ENCODE data around the gene RPUSD4.

Gene RPUSD4

DNA sequence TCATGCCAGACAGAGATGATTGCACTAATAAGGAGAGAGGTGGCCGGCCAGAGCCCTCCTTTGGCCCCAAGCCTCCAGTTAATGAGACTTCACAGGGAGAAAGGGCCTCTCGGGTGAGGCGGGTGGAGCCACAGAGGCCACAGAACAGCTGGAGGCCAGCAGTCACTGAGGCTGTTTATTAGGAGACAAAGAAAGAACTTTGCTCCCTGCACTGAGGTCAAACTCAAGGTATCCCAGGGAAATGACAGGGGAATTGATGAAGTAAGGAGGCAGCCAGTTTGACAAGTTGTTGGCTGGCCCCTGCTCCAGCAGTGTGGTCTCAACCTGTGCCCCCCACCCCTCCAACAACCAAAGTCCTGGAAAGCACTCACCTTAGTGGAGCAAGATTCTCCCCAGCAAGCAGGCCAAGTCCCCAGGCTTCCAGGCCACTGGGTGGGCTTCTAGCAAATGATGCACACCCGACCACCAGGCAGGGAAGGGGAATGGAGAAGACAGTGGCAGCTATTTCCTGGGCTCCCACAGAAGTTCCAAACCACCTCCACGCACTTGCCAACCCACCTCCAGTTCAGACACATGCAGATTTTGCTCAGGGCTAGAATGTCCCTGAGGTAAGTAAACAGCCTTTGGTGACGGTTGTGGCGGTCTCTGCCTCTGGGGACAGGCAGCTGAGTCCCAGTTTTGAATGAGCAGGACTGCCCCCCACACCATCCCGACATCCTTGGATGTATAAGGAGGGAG is 53.2 kb downstream of the RPUSD4 start:
- no peak for DNase-seq (ENCODE audit: low read depth in 2 of 2, low spot score in 1 of 2)

DNA sequence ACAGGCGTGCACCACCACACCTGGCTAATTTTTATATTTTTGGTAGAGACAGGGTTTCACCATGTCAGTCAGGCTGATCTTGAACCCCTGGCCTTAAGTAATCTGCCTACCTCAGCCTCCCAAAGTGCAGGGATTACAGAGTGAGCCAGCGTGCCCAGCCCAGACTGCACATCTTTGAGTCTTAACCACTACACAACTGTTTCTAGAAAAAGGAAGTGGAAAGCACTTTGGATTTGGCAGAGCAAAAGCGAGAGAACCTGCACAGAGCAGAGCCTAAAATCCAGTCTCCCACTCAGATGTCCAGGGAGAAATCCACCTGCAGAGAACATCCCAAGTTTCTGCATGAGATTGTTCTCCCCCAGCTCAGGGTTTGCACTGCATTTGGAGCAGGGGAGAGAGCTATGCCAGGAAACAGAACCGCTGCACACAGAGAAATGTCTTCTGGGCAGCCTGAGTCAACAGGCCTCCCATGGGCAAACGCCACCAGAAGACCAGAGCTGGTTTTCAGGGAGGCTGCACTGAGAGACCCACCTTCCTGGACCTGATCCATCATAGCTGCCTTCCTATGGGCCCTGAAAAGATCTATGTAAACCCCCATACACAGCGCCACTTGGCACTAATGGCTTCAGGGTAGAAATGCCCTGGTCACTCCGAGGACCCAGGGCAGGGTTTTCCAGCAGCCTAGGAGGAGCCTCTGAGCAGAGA is 54.0 kb downstream of the RPUSD4 start:
- no peak for DNase-seq (ENCODE audit: low read depth in 2 of 2, low spot score in 1 of 2)

DNA sequence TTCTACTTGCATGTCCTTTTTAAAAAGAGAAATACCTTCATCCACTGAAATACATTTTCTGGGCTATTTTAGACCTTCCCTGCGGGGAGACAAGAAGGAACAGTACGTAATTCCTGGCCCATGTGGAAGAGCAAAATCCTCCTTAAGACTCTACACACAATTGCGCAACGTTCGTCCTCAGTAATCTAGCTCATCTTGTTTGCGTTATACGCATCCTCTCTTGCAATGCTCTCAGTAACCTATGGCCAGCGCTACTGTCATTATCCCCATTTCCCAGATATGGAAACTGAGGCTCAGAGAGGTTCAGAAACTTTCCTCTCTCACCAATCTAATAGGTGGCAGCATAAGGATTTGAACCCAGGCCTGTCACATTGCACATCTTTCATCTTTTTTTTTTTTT is 54.6 kb downstream of the RPUSD4 start:
- no peak for DNase-seq (ENCODE audit: low read depth in 2 of 2, low spot score in 1 of 2)

DNA sequence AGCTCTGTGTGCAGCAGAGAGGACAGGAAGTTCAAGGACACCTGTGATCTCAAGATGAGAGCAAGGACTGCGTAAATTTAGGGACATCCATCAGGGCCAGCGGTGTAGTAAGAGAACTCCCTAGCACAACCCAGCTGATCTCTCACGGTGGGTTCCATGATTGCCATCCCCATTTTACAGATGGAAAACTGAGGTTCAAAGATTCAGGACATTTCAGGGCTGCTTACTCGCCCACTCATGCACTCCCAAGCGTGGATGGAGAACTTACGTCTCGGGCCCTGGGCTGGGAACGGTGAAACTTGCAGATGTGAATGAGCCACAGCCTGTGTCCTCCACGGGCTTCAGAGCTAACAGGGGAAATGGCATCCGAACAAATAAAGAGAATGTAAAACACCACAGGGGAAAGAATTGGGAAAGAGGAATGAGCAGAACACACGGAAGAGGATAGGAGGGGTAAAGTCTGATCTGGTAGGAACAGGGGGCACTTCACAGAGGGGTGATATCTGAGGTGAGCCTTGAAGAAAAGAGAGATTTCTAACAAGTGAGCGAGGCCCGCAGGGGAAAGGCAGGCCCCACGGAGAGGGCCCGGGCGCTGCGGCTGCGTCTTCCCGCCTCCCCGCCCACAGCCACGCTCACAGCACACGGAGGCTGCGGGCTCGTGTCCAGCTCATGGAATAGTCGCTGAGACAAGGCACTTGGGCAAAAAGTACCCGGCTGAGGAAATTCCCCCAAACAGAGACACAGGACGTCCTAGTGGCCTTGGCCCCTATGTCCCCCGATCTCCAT is 55.9 kb downstream of the RPUSD4 start:
- no peak for DNase-seq (ENCODE audit: low read depth in 2 of 2, low spot score in 1 of 2)

DNA sequence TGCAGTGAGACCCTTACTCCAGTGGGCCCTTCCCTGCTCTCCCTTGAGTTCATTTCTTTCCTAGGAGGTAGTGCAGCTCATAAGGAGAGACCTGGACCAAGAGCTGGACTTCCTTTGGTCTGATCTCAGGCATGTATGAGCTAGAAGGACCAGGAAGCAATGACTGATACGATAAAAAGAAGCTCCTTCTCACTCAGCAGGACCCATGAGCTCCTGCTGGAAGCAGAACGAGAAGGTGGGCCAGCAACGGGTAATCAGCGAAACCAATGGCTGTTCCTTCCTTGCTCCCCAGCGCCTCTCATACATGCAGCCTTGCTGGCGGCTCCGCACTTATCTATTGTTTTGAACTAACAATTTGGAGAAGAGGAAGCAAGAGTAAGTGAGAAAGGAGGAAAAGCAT is 56.8 kb downstream of the RPUSD4 start:
- no peak for DNase-seq (ENCODE audit: low read depth in 2 of 2, low spot score in 1 of 2)

DNA sequence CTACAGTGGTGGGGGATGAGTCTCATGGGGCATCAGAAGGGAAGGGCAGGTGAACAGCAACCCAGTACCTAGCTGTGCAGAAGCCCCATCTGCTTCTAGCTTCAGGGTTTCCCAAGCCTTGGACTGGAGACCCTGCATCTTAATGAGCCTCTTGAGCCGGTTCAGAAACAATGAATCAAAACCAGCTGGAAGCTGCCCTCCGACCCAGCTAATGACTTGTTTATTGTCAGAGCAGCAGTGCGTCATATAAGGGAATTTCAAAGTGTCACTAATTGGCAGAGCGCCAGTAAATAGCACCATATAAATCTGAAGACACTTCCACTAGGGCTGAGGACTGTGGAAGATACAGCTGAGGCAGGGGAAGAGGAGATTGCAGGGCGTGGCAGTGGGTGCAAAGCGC is 57.5 kb downstream of the RPUSD4 start:
- DNase-seq (ENCODE audit: low read depth in 2 of 2, low spot score in 1 of 2) = no peak

DNA sequence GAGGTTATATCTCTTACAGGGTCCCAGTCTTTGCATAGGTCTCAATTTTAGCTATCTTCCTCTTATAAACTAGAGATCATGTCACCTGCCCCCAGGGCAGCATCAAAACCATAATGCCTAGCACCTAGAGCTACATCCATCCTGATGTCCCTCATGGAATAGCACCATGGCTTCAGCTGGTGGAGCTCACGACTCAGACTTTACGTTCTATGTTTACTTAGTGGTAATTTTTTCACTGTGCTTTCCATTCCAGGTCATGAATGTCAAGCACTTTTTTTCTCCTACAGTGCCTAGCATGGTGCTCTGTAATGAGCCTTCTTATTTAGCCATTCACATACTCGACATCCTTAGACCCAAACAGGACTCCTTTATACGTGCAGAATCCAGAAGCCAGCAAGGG is 58.4 kb downstream of the RPUSD4 start:
- DNase-seq (ENCODE audit: low read depth in 2 of 2, low spot score in 1 of 2) = no peak

DNA sequence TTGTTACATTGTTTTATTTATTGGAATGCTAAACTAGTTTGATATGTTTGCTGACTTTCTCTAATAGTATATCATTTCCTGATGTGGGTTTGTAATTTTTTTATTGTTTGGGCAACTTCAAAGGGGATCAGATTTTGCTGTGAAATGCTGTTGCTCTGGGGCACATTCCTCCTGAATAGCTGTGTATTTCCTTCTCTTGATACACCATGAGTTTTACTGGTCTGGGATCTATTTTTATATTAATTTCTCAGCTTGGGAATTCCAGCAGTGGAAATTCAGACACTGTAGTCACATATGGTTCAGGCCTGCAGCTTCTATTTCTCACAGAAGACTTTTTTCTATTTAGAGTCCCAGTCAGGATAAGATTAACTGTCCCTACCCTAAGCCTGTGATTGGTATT is 58.9 kb downstream of the RPUSD4 start:
- no peak for DNase-seq (ENCODE audit: low read depth in 2 of 2, low spot score in 1 of 2)

DNA sequence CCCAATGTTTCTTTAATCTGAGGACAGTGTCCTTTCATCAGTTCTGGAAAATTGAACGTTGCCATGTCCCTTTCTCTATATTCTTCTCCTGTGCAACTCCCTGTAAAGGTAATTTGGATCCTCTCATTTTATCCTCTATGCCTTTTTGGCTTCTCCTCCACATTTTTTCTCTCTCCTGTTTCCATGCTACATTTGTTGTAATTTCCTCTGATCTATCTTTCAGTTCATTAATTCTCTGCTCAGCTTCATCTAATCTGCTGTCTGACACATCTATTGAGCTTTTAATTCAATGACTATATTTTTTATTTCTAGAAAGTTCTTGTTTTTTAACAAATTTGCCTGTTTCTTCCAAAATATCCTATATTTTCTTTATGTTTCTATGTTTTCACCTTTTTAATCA is 59.3 kb downstream of the RPUSD4 start:
- DNase-seq (ENCODE audit: low read depth in 2 of 2, low spot score in 1 of 2) = no peak

Measured in stimulated activated CD8-positive, alpha-beta memory T cell treated with anti-CD3 and anti-CD28 coated beads, Interleukin-4, amount 100 ng/mL, for 1 hour (primary cell).